Measurements from ENCODE around the gene DCDC1. TPM values are rescaled to one million over a fixed set of nuclear protein-coding genes. Genes with fewer than 3 reads are reported as not detected.

The DCDC1 gene
- total and polyA plus RNA-seq, 4 donors: 3.1 to 9.8 (median 5.8) TPM

Other genes starting within 250 kb of the DCDC1 start
- 10 to 100 TPM; 25.0 to 35.1 TPM for gene DNAJC24, start 121 bp upstream of the DCDC1 start, total RNA-seq
- gene DNAJC24, start 121 bp upstream of the DCDC1 start, polyA plus RNA-seq (ENCODE audit: insufficient read length in 2 of 2): 10 to 100 TPM; 26.0 to 31.6 TPM
- 10 to 100 TPM; 27.2 to 73.4 TPM for gene IMMP1L, start 139.9 kb upstream of the DCDC1 start, total RNA-seq
- 10 to 100 TPM; 66.2 to 67.5 TPM for gene IMMP1L, start 139.9 kb upstream of the DCDC1 start, polyA plus RNA-seq (ENCODE audit: insufficient read length in 2 of 2)
- 10 to 100 TPM; 35.7 to 57.7 TPM for gene ELP4, start 140.0 kb upstream of the DCDC1 start, total RNA-seq
- gene ELP4, start 140.0 kb upstream of the DCDC1 start, polyA plus RNA-seq (ENCODE audit: insufficient read length in 2 of 2): 10 to 100 TPM; 24.8 to 36.6 TPM